GM06990 (cell line): ENCODE data around the gene GJC2.
A peak's percentile ranks its signal among the peaks of the same experiment; 100 is the strongest.

Source experiments
- DNase-seq: peaks from one replicate; pipeline ENCODE4 v3.0.0-alpha.2; 2011; ENCODE audit not compliant: insufficient read length; ENCODE audit errors: extremely low read depth
- H3K27me3 ChIP-seq: replicated peaks from 2 replicates; pipeline ENCODE4 v1.6.0; 2011; ENCODE audit warnings: low read length; ENCODE audit not compliant: control insufficient read depth, insufficient read depth
- H3K36me3 ChIP-seq: 2 replicates; pipeline ENCODE4 v1.5.1; 2011; ENCODE audit warnings: low read length; ENCODE audit not compliant: control insufficient read depth, insufficient read depth
- H3K4me3 ChIP-seq: replicated peaks from 2 replicates; pipeline ENCODE4 v1.5.1; 2011; ENCODE audit warnings: low read depth, mild to moderate bottlenecking, control low read depth, low read length
- CTCF ChIP-seq: IDR thresholded peaks from 2 replicates; pipeline ENCODE4 v1.5.1; 2011; ENCODE audit warnings: low read length, control low read depth, mild to moderate bottlenecking, inconsistent platforms; ENCODE audit not compliant: insufficient read depth, poor library complexity, severe bottlenecking

Gene GJC2

GRCh38 chr1:228152097-228152917, 2.6 kb downstream of the GJC2 start:
- Histone ChIP-seq H3K4me3 (no peak overlapping the region), H3K36me3 (peaks cover 16% of the 10 kb centered on the region), H3K27me3 (no peaks in the 10 kb centered on the region)
- DNase-seq, result peak; percentile 1
- TF ChIP-seq CTCF, result no peak

GRCh38 chr1:228152918-228153258, 3.2 kb downstream of the GJC2 start:
- TF ChIP-seq CTCF, result no peak
- Histone ChIP-seq H3K27me3 (no peaks in the 10 kb centered on the region), H3K4me3 (no peak overlapping the region), H3K36me3 (peaks cover 12% of the 10 kb centered on the region)
- DNase-seq, result no peak

GRCh38 chr1:228154021-228154669, 4.4 kb downstream of the GJC2 start:
- Histone ChIP-seq H3K27me3 (no peaks in the 10 kb centered on the region), H3K36me3 (peaks cover under 1% of the 10 kb centered on the region), H3K4me3 (no peak overlapping the region)
- no peak for TF ChIP-seq CTCF
- no peak for DNase-seq

- H3K4me3 ChIP-seq, result no peak overlapping the region
- H3K36me3 ChIP-seq, result no peaks in the 10 kb centered on the region; the same call in 1 of the 2 replicates
- TF ChIP-seq CTCF, result no peak
- H3K27me3 ChIP-seq, result no peaks in the 10 kb centered on the region
- DNase-seq, result no peak
Observed at GRCh38 chr1:228154670-228155571, 5.2 kb downstream of the GJC2 start.

- Histone ChIP-seq H3K4me3 (no peak overlapping the region), H3K36me3 (no peaks in the 10 kb centered on the region; the same call in 1 of the 2 replicates), H3K27me3 (no peaks in the 10 kb centered on the region)
- no peak for DNase-seq
- no peak for TF ChIP-seq CTCF
Observed at GRCh38 chr1:228155596-228156514, 6.1 kb downstream of the GJC2 start.
